DOHH2 (cell line): ENCODE data around the gene USP34.

Source experiments
- H3F3A ChIP-seq: fragments of 200-600 bp; sonication (generic), shearing (Covaris generic); 2 replicates; pipeline ENCODE4 v1.6.0; 2016; ENCODE audit warnings: antibody characterized with exemption, mild to moderate bottlenecking; ENCODE audit not compliant: control insufficient read depth, insufficient read depth
- H3K27ac ChIP-seq: fragments of 200-600 bp; sonication (generic); 2 replicates; pipeline ENCODE4 v1.5.1; 2014; ENCODE audit warnings: low read depth, mild to moderate bottlenecking, low read length, moderate library complexity
- H3K27me3 ChIP-seq: fragments of 200-600 bp; sonication (generic); 2 replicates; pipeline ENCODE4 v1.6.1; 2014; ENCODE audit warnings: mild to moderate bottlenecking, low read length, mixed read lengths; ENCODE audit not compliant: control insufficient read depth
- H3K36me3 ChIP-seq: fragments of 200-600 bp; sonication (generic); 2 replicates; pipeline ENCODE4 v1.6.1; 2014; ENCODE audit warnings: mild to moderate bottlenecking, low read length, moderate library complexity, mixed read lengths; ENCODE audit not compliant: control insufficient read depth
- H3K4me1 ChIP-seq: fragments of 200-600 bp; sonication (generic); 2 replicates; pipeline ENCODE4 v1.6.1; 2014; ENCODE audit warnings: mild to moderate bottlenecking, low read length, mixed read lengths; ENCODE audit not compliant: control insufficient read depth
- H3K4me2 ChIP-seq: fragments of 200-600 bp; sonication (generic); 2 replicates; pipeline ENCODE4 v1.6.0; 2014; ENCODE audit warnings: mild to moderate bottlenecking, low read length, moderate library complexity
- H3K4me3 ChIP-seq: fragments of 200-600 bp; sonication (generic); 2 replicates; pipeline ENCODE4 v1.5.1; 2014; ENCODE audit warnings: mild to moderate bottlenecking, low read length, mixed read lengths
- H3K79me2 ChIP-seq: fragments of 200-600 bp; sonication (generic); 2 replicates; pipeline ENCODE4 v1.6.1; 2014; ENCODE audit warnings: mild to moderate bottlenecking, low read length, mixed read lengths; ENCODE audit not compliant: control insufficient read depth
- H3K9me2 ChIP-seq: fragments of 200-600 bp; sonication (generic); replicated peaks from 2 replicates; pipeline ENCODE4 v1.6.1; 2014; ENCODE audit warnings: mild to moderate bottlenecking, low read length, mixed read lengths; ENCODE audit not compliant: control insufficient read depth
- H3K9me3 ChIP-seq: fragments of 200-600 bp; sonication (generic); 2 replicates; pipeline ENCODE4 v1.6.1; 2014; ENCODE audit warnings: antibody characterized with exemption, low read length, mixed read lengths; ENCODE audit not compliant: control insufficient read depth, insufficient read depth
- H4K20me1 ChIP-seq: fragments of 200-600 bp; sonication (generic); 2 replicates; pipeline ENCODE4 v1.6.0; 2014; ENCODE audit warnings: low read depth, mild to moderate bottlenecking, antibody characterized with exemption, low read length, moderate library complexity; ENCODE audit not compliant: control insufficient read depth, insufficient read depth
- EZH2phosphoT487 ChIP-seq: fragments of 200-600 bp; sonication (generic); IDR thresholded peaks from 2 replicates; pipeline ENCODE4 v1.6.1; 2017; ENCODE audit warnings: borderline replicate concordance, mild to moderate bottlenecking, antibody characterized with exemption, low read length, moderate library complexity, mixed read lengths
- TF ChIP-seq, protein P1 (sequence below): fragments of 200-600 bp; sonication (generic); IDR thresholded peaks from one replicate; pipeline ENCODE4 v1.5.1; 2014; ENCODE audit warnings: antibody characterized with exemption, mild to moderate bottlenecking, low read depth, low read length; ENCODE audit not compliant: poor library complexity, severe bottlenecking

Gene USP34

DNA sequence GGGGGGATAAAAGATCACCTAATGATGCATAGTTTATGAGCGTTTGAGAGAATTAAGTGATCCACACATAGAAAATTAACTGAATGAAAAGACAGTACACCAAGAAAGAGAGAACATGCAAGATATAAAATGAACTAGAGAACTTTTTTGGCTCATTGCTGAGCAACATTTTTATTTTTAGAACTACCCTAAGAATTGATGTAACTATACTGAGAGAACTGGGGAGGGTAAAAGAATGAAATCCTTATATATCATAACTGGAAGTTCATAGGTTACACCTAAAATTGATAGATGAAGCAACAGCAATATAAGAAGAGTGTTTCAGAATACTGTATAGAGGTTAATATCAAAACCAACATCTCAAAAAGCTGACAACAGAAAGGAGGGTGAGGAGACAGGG lies 55.6 kb downstream of the USP34 start:
- Histone ChIP-seq H3K27ac (no peak overlapping the region), H3K9me2 (no peaks in the 10 kb centered on the region), H3F3A (peaks cover 12% of the 10 kb centered on the region), H3K9me3 (no peaks in the 10 kb centered on the region), H4K20me1 (0 out of 2 replicates have a peak, but pooled peaks cover 6% of the 10 kb centered on the region), H3K79me2 (peaks cover 82% of the 10 kb centered on the region), H3K4me3 (no peak overlapping the region), H3K36me3 (peaks cover 52% of the 10 kb centered on the region), H3K4me2 (no peak overlapping the region), H3K27me3 (no peaks in the 10 kb centered on the region), H3K4me1 (peaks cover 23% of the 10 kb centered on the region)
- TF ChIP-seq, protein P1, sequence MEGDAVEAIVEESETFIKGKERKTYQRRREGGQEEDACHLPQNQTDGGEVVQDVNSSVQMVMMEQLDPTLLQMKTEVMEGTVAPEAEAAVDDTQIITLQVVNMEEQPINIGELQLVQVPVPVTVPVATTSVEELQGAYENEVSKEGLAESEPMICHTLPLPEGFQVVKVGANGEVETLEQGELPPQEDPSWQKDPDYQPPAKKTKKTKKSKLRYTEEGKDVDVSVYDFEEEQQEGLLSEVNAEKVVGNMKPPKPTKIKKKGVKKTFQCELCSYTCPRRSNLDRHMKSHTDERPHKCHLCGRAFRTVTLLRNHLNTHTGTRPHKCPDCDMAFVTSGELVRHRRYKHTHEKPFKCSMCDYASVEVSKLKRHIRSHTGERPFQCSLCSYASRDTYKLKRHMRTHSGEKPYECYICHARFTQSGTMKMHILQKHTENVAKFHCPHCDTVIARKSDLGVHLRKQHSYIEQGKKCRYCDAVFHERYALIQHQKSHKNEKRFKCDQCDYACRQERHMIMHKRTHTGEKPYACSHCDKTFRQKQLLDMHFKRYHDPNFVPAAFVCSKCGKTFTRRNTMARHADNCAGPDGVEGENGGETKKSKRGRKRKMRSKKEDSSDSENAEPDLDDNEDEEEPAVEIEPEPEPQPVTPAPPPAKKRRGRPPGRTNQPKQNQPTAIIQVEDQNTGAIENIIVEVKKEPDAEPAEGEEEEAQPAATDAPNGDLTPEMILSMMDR = no peak
- TF ChIP-seq EZH2phosphoT487 = no peak

GRCh38 chr2:61414674-61415073 lies 56.2 kb downstream of the USP34 start:
- no peaks in the 10 kb centered on the region for H3K27me3 ChIP-seq
- no peak for TF ChIP-seq EZH2phosphoT487
- TF ChIP-seq, protein P1 = no peak
- peaks cover 81% of the 10 kb centered on the region for H3K79me2 ChIP-seq
- H4K20me1 ChIP-seq = 0 out of 2 replicates have a peak, but pooled peaks cover 6% of the 10 kb centered on the region
- no peak overlapping the region for H3K4me3 ChIP-seq
- no peak overlapping the region for H3K4me2 ChIP-seq
- peaks cover 52% of the 10 kb centered on the region for H3K36me3 ChIP-seq
- no peaks in the 10 kb centered on the region for H3K9me2 ChIP-seq
- H3K4me1 ChIP-seq = peaks cover 17% of the 10 kb centered on the region
- peaks cover 6% of the 10 kb centered on the region; the same call in 1 of the 2 replicates for H3F3A ChIP-seq
- H3K27ac ChIP-seq = no peak overlapping the region
- H3K9me3 ChIP-seq = no peaks in the 10 kb centered on the region

GRCh38 chr2:61411109-61411508 lies 59.8 kb downstream of the USP34 start:
- Histone ChIP-seq H3K27me3 (no peaks in the 10 kb centered on the region), H3K79me2 (peaks cover 77% of the 10 kb centered on the region), H3K36me3 (peaks cover 38% of the 10 kb centered on the region), H3K4me1 (no peaks in the 10 kb centered on the region), H3K9me3 (no peaks in the 10 kb centered on the region), H4K20me1 (0 out of 2 replicates have a peak, but pooled peaks cover 5% of the 10 kb centered on the region), H3K9me2 (no peaks in the 10 kb centered on the region), H3K27ac (no peak overlapping the region), H3K4me3 (no peak overlapping the region), H3F3A (0 out of 2 replicates have a peak, but pooled peaks cover 2% of the 10 kb centered on the region), H3K4me2 (no peak overlapping the region)
- TF ChIP-seq, protein P1 = no peak
- no peak for TF ChIP-seq EZH2phosphoT487

- no peaks in the 10 kb centered on the region for H3K9me2 ChIP-seq
- H3K4me2 ChIP-seq = no peak overlapping the region
- H3K79me2 ChIP-seq = peaks cover 71% of the 10 kb centered on the region
- no peaks in the 10 kb centered on the region for H3K27me3 ChIP-seq
- H3K36me3 ChIP-seq = peaks cover 45% of the 10 kb centered on the region
- TF ChIP-seq, protein P1 = no peak
- no peak for TF ChIP-seq EZH2phosphoT487
- no peaks in the 10 kb centered on the region for H3K9me3 ChIP-seq
- H3K4me1 ChIP-seq = no peaks in the 10 kb centered on the region
- 0 out of 2 replicates have a peak, but pooled peaks cover 2% of the 10 kb centered on the region for H3F3A ChIP-seq
- no peak overlapping the region for H3K4me3 ChIP-seq
- 0 out of 2 replicates have a peak, but pooled peaks cover 5% of the 10 kb centered on the region for H4K20me1 ChIP-seq
- H3K27ac ChIP-seq = no peak overlapping the region
Measured at GRCh38 chr2:61410185-61410584, 60.7 kb downstream of the USP34 start.
